HEK293T (cell line): ENCODE results near the gene MYO19.

Source experiments
- CTBP1 ChIP-seq: fragments of 450-650 bp; IDR thresholded peaks from 2 replicates; pipeline ENCODE4 v1.6.1; 2016; ENCODE audit warnings: borderline replicate concordance
- ELF4 ChIP-seq: fragments of 450-650 bp; IDR thresholded peaks from 2 replicates; pipeline ENCODE4 v1.6.1; 2017; ENCODE audit warnings: antibody characterized with exemption
- FOXA1 ChIP-seq: fragments of 450-650 bp; IDR thresholded peaks from 2 replicates; pipeline ENCODE4 v1.6.1; 2016; ENCODE audit warnings: mild to moderate bottlenecking
- FOXM1 ChIP-seq: fragments of 450-650 bp; IDR thresholded peaks from 2 replicates; pipeline ENCODE4 v1.6.1; 2017; ENCODE audit warnings: mild to moderate bottlenecking, borderline replicate concordance
- HDGF ChIP-seq: fragments of 450-650 bp; IDR thresholded peaks from 2 replicates; pipeline ENCODE4 v1.6.1; 2017; ENCODE audit warnings: antibody characterized with exemption, borderline replicate concordance
- L3MBTL2 ChIP-seq: fragments of 450-650 bp; conservative IDR thresholded peaks from 2 replicates; pipeline ENCODE4 v1.6.1; 2016; ENCODE audit warnings: mild to moderate bottlenecking
- LEF1 ChIP-seq: fragments of 450-650 bp; IDR thresholded peaks from 2 replicates; pipeline ENCODE4 v1.6.1; 2017; ENCODE audit warnings: mild to moderate bottlenecking, borderline replicate concordance
- PKNOX1 ChIP-seq: fragments of 450-650 bp; IDR thresholded peaks from 2 replicates; pipeline ENCODE4 v1.6.1; 2016
- SP1 ChIP-seq: fragments of 450-650 bp; IDR thresholded peaks from 2 replicates; pipeline ENCODE4 v1.6.1; 2017
- TARDBP ChIP-seq: fragments of 450-650 bp; IDR thresholded peaks from 2 replicates; pipeline ENCODE4 v1.6.1; 2016
- ZNF384 ChIP-seq: fragments of 450-650 bp; IDR thresholded peaks from 2 replicates; pipeline ENCODE4 v1.6.1; 2016

GRCh38 chr17:36505171-36505570 is 29.5 kb downstream of the MYO19 start:
- TF ChIP-seq FOXA1 (no peak), ELF4 (no peak), L3MBTL2 (no peak), FOXM1 (no peak), ZNF384 (no peak), TARDBP (no peak), PKNOX1 (no peak), CTBP1 (no peak), LEF1 (no peak), HDGF (no peak), SP1 (no peak)
